ENCODE data around the gene CFAP299.

DNA sequence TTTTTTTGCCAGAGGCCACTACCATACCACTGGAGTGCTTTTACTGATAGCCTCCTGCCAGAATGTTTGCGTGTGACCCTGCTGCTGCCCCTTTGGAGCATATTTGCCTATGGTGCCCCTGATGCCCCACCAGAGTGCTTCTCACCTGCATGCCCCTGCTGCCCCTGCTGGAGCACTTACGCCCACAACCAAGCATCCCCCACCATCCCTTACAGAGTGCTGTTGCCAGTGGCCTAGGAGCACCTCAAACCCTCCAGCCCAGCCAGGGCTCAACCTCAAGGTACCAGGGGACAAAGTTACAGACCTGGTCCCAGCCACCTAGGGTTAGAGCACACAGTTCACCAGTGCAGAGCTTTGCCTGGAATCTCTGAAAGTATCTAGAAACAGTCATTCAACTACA is 207.2 kb downstream of the CFAP299 start:
- TF ChIP-seq, protein P1, sequence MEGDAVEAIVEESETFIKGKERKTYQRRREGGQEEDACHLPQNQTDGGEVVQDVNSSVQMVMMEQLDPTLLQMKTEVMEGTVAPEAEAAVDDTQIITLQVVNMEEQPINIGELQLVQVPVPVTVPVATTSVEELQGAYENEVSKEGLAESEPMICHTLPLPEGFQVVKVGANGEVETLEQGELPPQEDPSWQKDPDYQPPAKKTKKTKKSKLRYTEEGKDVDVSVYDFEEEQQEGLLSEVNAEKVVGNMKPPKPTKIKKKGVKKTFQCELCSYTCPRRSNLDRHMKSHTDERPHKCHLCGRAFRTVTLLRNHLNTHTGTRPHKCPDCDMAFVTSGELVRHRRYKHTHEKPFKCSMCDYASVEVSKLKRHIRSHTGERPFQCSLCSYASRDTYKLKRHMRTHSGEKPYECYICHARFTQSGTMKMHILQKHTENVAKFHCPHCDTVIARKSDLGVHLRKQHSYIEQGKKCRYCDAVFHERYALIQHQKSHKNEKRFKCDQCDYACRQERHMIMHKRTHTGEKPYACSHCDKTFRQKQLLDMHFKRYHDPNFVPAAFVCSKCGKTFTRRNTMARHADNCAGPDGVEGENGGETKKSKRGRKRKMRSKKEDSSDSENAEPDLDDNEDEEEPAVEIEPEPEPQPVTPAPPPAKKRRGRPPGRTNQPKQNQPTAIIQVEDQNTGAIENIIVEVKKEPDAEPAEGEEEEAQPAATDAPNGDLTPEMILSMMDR (conservative IDR thresholded peaks at IDR 0.05; ENCODE audit: low read length): no peak
- TF ChIP-seq EZH2phosphoT487 (IDR thresholded peaks at IDR 0.05; ENCODE audit: borderline replicate concordance): no peak

Measured in Loucy (cell line).